Activated T-helper 17 cell treated with anti-CD3 and anti-CD28 coated beads, Interleukin-2, amount 50 U/mL, for 72 hours (primary cell): ENCODE data around the gene ZFAND6. TPM values are rescaled to one million over a fixed set of nuclear protein-coding genes. Genes with fewer than 3 reads are reported as not detected.

Experiments used
- ATAC-seq: fragments of 150-1000 bp; cut with Tn5 transposase; replicated peaks from 2 replicates; pipeline ENCODE4 v1.10.0; 2021; ENCODE audit warnings: mild to moderate bottlenecking, moderate library complexity
- H3K27ac Mint-ChIP-seq: one replicate; pipeline ENCODE4 v1.8.0; 2022; ENCODE audit warnings: mixed read lengths
- H3K27me3 Mint-ChIP-seq: one replicate; pipeline ENCODE4 v1.8.0; 2022; ENCODE audit warnings: mixed read lengths
- H3K36me3 Mint-ChIP-seq: one replicate; pipeline ENCODE4 v1.8.0; 2022; ENCODE audit warnings: low read depth, mild to moderate bottlenecking, mixed read lengths
- H3K4me1 Mint-ChIP-seq: one replicate; pipeline ENCODE4 v1.8.0; 2022; ENCODE audit warnings: mixed read lengths
- H3K4me3 Mint-ChIP-seq: one replicate; pipeline ENCODE4 v1.8.0; 2022; ENCODE audit warnings: mild to moderate bottlenecking, mixed read lengths
- H3K9me3 Mint-ChIP-seq: one replicate; pipeline ENCODE4 v1.8.0; 2022; ENCODE audit warnings: mixed read lengths
- total RNA-seq, 2 donors: library from RNA; stranded (reverse); gene quantifications; one replicate each; pipeline ENCODE4 v1.2.3, GENCODE V29; 2022

ZFAND6 gene
- total RNA-seq, 2 donors from 2014 or later = 26.2 to 35.2 TPM

- peaks cover 83% of the 10 kb centered on the region for H3K36me3 Mint-ChIP-seq
- no peak overlapping the region for H3K27ac Mint-ChIP-seq
Observed at GRCh38 chr15:80183306-80183705, 123.8 kb downstream of the ZFAND6 start.

GRCh38 chr15:80183886-80184285 lies 124.4 kb downstream of the ZFAND6 start:
- Mint-ChIP-seq H3K9me3 (no peaks in the 10 kb centered on the region), H3K27me3 (no peaks in the 10 kb centered on the region), H3K36me3 (peaks cover 78% of the 10 kb centered on the region), H3K27ac (no peak overlapping the region), H3K4me1 (peaks cover 7% of the 10 kb centered on the region), H3K4me3 (no peak overlapping the region)
- ATAC-seq = no peak

More at GRCh38 chr15:80183306-80183705, 123.8 kb downstream of the ZFAND6 start:
- Mint-ChIP-seq H3K27me3 (no peaks in the 10 kb centered on the region), H3K4me3 (no peak overlapping the region), H3K4me1 (peaks cover 9% of the 10 kb centered on the region), H3K9me3 (no peaks in the 10 kb centered on the region)
- ATAC-seq = no peak

GRCh38 chr15:80184554-80184953 lies 125.1 kb downstream of the ZFAND6 start:
- Mint-ChIP-seq H3K27me3 (no peaks in the 10 kb centered on the region), H3K4me3 (no peak overlapping the region), H3K9me3 (no peaks in the 10 kb centered on the region), H3K4me1 (peaks cover 5% of the 10 kb centered on the region), H3K36me3 (peaks cover 71% of the 10 kb centered on the region), H3K27ac (no peak overlapping the region)
- ATAC-seq = no peak

- Mint-ChIP-seq H3K4me3 (no peak overlapping the region), H3K4me1 (peaks cover 5% of the 10 kb centered on the region), H3K27ac (no peak overlapping the region), H3K36me3 (peaks cover 68% of the 10 kb centered on the region), H3K27me3 (no peaks in the 10 kb centered on the region), H3K9me3 (no peaks in the 10 kb centered on the region)
- no peak for ATAC-seq
Observed at GRCh38 chr15:80185152-80185551, 125.7 kb downstream of the ZFAND6 start.

- Mint-ChIP-seq H3K4me3 (no peak overlapping the region), H3K27me3 (no peaks in the 10 kb centered on the region), H3K36me3 (peaks cover 64% of the 10 kb centered on the region), H3K4me1 (peaks cover 5% of the 10 kb centered on the region), H3K27ac (no peak overlapping the region), H3K9me3 (no peaks in the 10 kb centered on the region)
- ATAC-seq = no peak
Observed at GRCh38 chr15:80186066-80186465, 126.6 kb downstream of the ZFAND6 start.

GRCh38 chr15:80186597-80186996 lies 127.1 kb downstream of the ZFAND6 start:
- ATAC-seq = no peak
- H3K27me3 Mint-ChIP-seq = no peaks in the 10 kb centered on the region
- H3K9me3 Mint-ChIP-seq = no peaks in the 10 kb centered on the region
- peaks cover 59% of the 10 kb centered on the region for H3K36me3 Mint-ChIP-seq
- peaks cover 5% of the 10 kb centered on the region for H3K4me1 Mint-ChIP-seq
- no peak overlapping the region for H3K27ac Mint-ChIP-seq
- no peak overlapping the region for H3K4me3 Mint-ChIP-seq

Other genes with a start within 250 kb of the ZFAND6 start
- gene MTHFS, start 162.7 kb upstream of the ZFAND6 start, total RNA-seq = 10 to 100 TPM; 20.3 to 29.2 TPM
- gene BCL2A1, start 88.5 kb upstream of the ZFAND6 start, total RNA-seq = 10 to 100 TPM; 32.7 to 77.0 TPM
- 10 to 100 TPM; 66.3 to 87.7 TPM for gene FAH, start 93.3 kb downstream of the ZFAND6 start, total RNA-seq
- not detected for gene CTXND1, start 192.5 kb downstream of the ZFAND6 start, total RNA-seq